Inflammatory macrophage (primary cell): Measurements from ENCODE around the gene CFTR.
"Not testable (repeated sequence)": the region's sequence is repeated elsewhere in the genome, so short reads cannot be mapped to it uniquely, and the experiment has no call there.

Experiments used
- DNase-seq, 2 donors: peaks; one replicate each; pipeline ENCODE4 v3.0.0-alpha.2; 2020 to 2022

Gene CFTR

GRCh38 chr7:117502331-117502730 lies 22.5 kb downstream of the CFTR start:
- no peak for DNase-seq

- no peak for DNase-seq
Measured at GRCh38 chr7:117505238-117505637, 25.4 kb downstream of the CFTR start.

- no peak for DNase-seq
Measured at GRCh38 chr7:117508676-117509075, 28.9 kb downstream of the CFTR start.

DNA sequence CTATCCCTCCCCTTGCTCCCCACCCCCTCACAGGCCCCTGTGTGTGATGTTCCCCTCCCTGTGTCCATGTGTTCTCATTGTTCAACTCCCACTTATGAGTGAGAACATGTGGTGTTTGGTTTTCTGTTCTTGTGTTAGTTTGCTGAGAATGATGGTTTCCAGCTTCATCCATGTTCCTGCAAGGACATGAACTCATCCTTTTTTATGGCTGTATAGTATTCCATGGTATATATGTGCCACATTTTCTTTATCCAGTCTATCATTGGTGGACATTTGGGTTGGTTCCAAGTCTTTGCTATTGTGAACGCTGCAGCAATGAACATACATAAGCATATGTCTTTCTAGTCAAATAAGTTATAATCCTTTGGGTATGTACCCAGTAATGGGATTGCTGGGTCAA lies 37.4 kb downstream of the CFTR start:
- DNase-seq = not testable (repeated sequence)

DNA sequence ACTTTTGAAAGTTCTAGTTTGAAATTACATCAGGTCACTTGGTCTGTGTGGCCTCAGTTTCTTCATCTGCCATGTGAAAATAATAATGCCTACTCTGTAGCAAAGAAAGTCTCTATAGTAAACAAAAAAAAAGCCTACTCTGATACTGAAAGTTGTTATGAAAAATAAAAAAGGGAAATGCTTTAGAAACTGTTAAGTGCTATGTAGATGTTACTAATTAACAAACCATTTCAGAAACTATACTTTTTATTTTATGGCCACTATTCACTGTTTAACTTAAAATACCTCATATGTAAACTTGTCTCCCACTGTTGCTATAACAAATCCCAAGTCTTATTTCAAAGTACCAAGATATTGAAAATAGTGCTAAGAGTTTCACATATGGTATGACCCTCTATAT lies 50.6 kb downstream of the CFTR start:
- DNase-seq = no peak

GRCh38 chr7:117531595-117532244 lies 51.9 kb downstream of the CFTR start:
- no peak for DNase-seq

GRCh38 chr7:117538053-117538452 lies 58.2 kb downstream of the CFTR start:
- DNase-seq = no peak

DNA sequence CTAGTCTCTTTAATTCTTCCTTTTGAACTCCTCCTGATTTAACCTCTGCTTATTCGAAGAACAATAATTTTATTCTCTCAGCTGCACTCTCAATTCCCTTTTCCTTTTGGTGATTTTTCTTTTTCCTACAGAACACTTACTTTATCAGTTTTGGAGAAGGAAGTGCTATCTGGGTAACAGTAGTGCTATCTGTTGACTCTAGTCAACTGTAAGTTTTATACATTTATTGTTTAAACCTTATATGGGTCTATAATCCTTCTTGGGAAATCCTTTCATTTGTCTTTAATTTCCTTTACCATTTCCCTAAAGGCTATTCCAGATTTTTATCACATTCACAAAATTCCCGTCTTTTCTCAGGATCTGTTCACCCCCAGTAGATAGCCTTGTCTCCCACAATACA lies 64.2 kb downstream of the CFTR start:
- no peak for DNase-seq

GRCh38 chr7:117548035-117548434 lies 68.2 kb downstream of the CFTR start:
- no peak for DNase-seq

DNA sequence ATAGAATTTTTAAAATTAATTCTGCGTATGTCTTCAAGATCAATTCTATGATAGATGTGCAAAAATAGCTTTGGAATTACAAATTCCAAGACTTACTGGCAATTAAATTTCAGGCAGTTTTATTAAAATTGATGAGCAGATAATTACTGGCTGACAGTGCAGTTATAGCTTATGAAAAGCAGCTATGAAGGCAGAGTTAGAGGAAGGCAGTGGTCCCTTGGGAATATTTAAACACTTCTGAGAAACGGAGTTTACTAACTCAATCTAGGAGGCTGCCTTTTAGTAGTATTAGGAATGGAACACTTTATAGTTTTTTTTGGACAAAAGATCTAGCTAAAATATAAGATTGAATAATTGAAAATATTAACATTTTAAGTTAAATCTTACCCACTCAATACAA lies 70.8 kb downstream of the CFTR start:
- no peak for DNase-seq

DNA sequence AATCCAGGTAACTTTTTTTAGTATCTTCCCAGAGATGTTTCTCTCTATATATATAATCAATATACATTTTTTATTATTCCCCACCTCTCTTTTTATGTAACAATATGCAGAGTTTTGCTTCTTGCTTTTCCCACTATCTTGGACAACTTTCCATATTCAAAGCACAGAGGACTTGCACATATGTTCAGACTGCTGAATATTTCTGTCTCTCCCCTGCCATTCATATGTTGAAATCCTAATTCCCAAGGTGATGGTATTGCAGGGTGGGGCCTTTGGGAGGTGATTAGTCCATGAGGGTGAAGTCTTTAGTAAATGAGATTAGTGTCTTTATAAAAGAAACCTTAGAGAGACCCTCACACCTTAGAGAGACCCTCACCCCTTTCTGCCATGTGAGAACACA lies 72.8 kb downstream of the CFTR start:
- no peak for DNase-seq

DNA sequence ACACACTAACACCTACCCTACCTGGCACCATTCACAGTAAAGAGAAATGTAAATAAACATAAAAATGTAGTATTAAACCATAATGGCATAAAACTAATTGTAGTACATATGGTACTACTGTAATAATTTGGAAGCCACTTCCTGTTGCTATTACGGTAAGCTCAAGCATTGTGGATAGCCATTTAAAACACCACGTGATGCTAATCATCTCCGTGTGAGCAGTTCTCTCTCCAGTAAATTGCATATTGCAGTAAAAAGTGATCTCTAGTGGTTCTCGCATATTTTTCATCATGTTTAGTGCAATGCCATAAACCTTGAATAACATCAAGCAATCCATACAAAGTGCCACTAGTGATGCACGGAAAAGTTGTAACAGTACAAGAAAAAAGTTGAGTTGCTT lies 75.4 kb downstream of the CFTR start:
- no peak for DNase-seq

GRCh38 chr7:117559391-117559790 lies 79.6 kb downstream of the CFTR start:
- DNase-seq = no peak

- no peak for DNase-seq
Measured at GRCh38 chr7:117560030-117560429, 80.2 kb downstream of the CFTR start.

GRCh38 chr7:117562759-117563158 lies 82.9 kb downstream of the CFTR start:
- no peak for DNase-seq

GRCh38 chr7:117564080-117564479 lies 84.3 kb downstream of the CFTR start:
- DNase-seq = no peak

DNA sequence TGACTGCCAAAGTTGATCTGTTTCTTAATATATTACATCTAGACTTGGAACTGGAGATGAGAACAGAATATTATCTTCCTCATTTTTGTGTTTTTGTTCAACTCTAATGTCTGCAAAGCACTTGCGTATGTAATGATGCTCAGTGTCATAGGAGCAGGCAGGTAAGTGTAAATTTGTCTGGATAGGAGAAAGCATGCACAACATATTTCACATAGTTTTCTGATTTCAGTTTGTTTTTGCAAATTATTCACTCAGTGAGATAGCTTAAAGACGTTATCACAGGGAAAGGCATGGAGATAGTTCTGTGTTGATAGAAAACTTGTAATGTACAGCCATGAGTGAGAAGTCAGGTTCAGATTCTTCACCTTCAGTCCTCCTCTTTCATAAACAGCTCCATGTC lies 84.8 kb downstream of the CFTR start:
- DNase-seq = no peak

- no peak for DNase-seq
Measured at GRCh38 chr7:117565226-117565625, 85.4 kb downstream of the CFTR start.

DNA sequence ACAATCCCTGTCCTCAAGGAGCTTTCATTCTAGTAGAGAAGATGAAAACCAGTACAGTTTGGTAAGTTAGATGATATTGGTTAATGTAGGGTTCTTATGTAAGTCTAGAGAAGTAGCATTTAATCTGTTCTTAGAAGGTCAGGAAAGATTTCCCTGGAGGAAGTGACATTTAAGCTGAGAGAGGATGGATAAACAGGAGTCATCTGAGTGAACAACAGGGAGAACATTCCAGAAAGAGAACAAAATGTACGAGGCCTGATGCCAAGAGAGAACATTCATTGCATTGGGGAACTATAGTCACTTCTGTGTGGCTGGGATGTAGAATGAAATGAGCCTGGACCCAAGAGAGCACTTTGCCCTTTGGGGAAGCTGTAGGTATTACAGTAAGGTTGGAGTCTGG lies 88.0 kb downstream of the CFTR start:
- no peak for DNase-seq

- DNase-seq = no peak
Measured at GRCh38 chr7:117572856-117573620, 93.2 kb downstream of the CFTR start.

DNA sequence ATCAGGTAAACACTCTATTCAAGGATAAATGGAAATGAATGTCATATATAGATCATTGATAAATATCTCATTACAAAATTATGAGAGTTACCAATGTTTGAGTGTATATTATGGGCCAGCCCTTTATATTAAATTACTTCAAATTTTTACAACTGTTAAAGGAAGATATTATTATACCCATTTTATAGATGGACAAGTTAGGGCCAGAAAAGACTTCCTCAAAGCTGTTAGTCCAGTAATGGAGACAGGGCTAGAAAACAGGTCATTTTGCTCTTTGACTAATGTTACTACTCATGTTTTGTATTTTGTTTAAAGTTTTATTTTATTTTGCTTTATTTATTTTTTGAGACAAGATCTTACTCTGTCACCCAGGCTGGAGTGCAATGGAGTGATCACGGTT lies 101.6 kb downstream of the CFTR start:
- no peak for DNase-seq

DNA sequence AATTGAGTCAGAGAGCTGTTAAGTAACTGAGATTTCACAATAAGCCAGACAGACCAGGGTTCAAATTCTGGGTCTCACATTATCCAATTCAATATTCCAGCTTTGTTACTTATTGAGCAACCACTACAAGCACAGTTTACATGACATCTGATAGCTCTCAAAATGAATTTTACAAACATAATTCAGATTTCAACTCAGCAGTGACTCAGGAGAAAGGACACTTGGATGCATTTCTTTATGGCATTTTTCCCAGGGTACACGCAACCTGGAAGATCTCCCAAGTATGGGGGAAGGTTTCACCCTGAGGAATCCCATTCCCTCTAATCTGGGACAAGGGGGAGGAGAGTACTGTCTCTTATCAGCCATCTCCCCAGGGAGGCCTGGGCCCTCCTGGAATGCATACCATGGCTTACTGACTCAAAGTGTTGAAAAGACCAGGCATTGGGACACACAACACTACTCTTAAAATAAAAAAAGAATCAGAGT lies 102.4 kb downstream of the CFTR start:
- DNase-seq = no peak

GRCh38 chr7:117587931-117588330 lies 108.1 kb downstream of the CFTR start:
- no peak for DNase-seq

- no peak for DNase-seq
Measured at GRCh38 chr7:117588352-117588794, 108.5 kb downstream of the CFTR start.
